Natural killer cell (primary cell): ENCODE data around the gene B4GALT2. TPM values are rescaled to one million over a fixed set of nuclear protein-coding genes. Genes with fewer than 3 reads are reported as not detected.
A peak's percentile ranks its signal among the peaks of the same experiment; 100 is the strongest.

Experiments
- ATAC-seq, 3 donors: fragments of 150-1000 bp in 2 of 3; fragments of 200-7000 bp in 1 of 3; cut with Tn5 transposase; 1 replicate in 1 of 3; 2 replicates in 2 of 3; pipeline ENCODE4 v1.10.0; 2021; ENCODE audit warnings: mild to moderate bottlenecking in 2 of 3, moderate library complexity in 2 of 3
- DNase-seq, 2 donors: peaks; one replicate each; pipeline versions ENCODE4 v3.0.0 to v3.0.0-alpha.2; 2013 to 2021; ENCODE audit warnings: mixed read lengths in 1 of 2
- H3K27ac ChIP-seq: one replicate; pipeline ENCODE4 v1.5.1; 2013; ENCODE audit warnings: mild to moderate bottlenecking, low read length
- H3K27me3 ChIP-seq: one replicate; pipeline ENCODE4 v1.6.1; 2013; ENCODE audit warnings: low read length; ENCODE audit not compliant: control insufficient read depth, insufficient read depth
- H3K36me3 ChIP-seq: one replicate; pipeline ENCODE4 v1.6.1; 2013; ENCODE audit warnings: low read length; ENCODE audit not compliant: control insufficient read depth, insufficient read depth
- H3K4me1 ChIP-seq: one replicate; pipeline ENCODE4 v1.6.1; 2013; ENCODE audit warnings: low read length; ENCODE audit not compliant: control insufficient read depth, insufficient read depth
- H3K4me3 ChIP-seq: one replicate; pipeline ENCODE4 v1.5.1; 2013; ENCODE audit warnings: low read length
- H3K9me3 ChIP-seq: one replicate; pipeline ENCODE4 v1.6.1; 2013; ENCODE audit warnings: low read length; ENCODE audit not compliant: control insufficient read depth, insufficient read depth
- H3K27ac Mint-ChIP-seq, 2 donors: one replicate each; pipeline ENCODE4 v1.8.0; 2022; ENCODE audit warnings: mild to moderate bottlenecking in 2 of 2, mixed read lengths in 2 of 2, moderate library complexity in 1 of 2
- H3K27me3 Mint-ChIP-seq, 2 donors: one replicate each; pipeline ENCODE4 v1.8.0; 2022; ENCODE audit warnings: low read depth in 2 of 2, mixed read lengths in 2 of 2
- H3K36me3 Mint-ChIP-seq: one replicate; pipeline ENCODE4 v1.8.0; 2022; ENCODE audit warnings: mixed read lengths
- H3K4me1 Mint-ChIP-seq, 2 donors: one replicate each; pipeline ENCODE4 v1.8.0; 2022; ENCODE audit warnings: mixed read lengths in 2 of 2
- H3K4me3 Mint-ChIP-seq: one replicate; pipeline ENCODE4 v1.8.0; 2022; ENCODE audit warnings: mild to moderate bottlenecking, moderate library complexity, mixed read lengths
- H3K9me3 Mint-ChIP-seq, 2 donors: one replicate each; pipeline ENCODE4 v1.8.0; 2022; ENCODE audit warnings: mixed read lengths in 2 of 2
- CTCF ChIP-seq: fragments of 200-600 bp; IDR thresholded peaks from one replicate; pipeline ENCODE4 v1.8.0; 2022; ENCODE audit warnings: antibody characterized with exemption
- WGBS: methylation state at CpG from one replicate; pipeline ENCODE4 v1.1.7; 2013; ENCODE audit warnings: missing lambda C conversion rate; ENCODE audit not compliant: insufficient coverage; 5-methylcytosine and 5-hydroxymethylcytosine counted together
- intact Hi-C: fragments of 100-400 bp; cut with micrococcal nuclease; formaldehyde crosslinking; loops from one replicate; pipeline ENCODE4 v1.14.2; 2022
- total RNA-seq, 4 donors: library from RNA; stranded (reverse); fragments of 120-200 nt in 1 of 4; gene quantifications; one replicate each; pipeline versions ENCODE4 v1.2.3 to v1.2.4, GENCODE V29; 2013 to 2022

B4GALT2 gene
- total RNA-seq, 3 donors from 2014 or later (not counting 1 experiment from before 2014, with no cell fraction given) = 1.5 to 5.5 (median 2.2) TPM

- peak; percentile 30 to 72 for DNase-seq
- Mint-ChIP-seq H3K36me3 (no peaks in the 10 kb centered on the region), H3K27ac (peak overlapping the region; percentile 11 to 74), H3K27me3 (peaks cover 0 to 2% of the 10 kb centered on the region in 2 donors), H3K4me1 (peaks cover 13 to 20% of the 10 kb centered on the region in 2 donors), H3K4me3 (peak overlapping the region; percentile 83), H3K9me3 (no peaks in the 10 kb centered on the region)
- H3K36me3 ChIP-seq = no peaks in the 10 kb centered on the region
- no peaks in the 10 kb centered on the region for H3K27me3 ChIP-seq
- TF ChIP-seq CTCF = no peak
- H3K4me1 ChIP-seq = peaks cover 22% of the 10 kb centered on the region
- intact Hi-C loops = loop anchor here (1.0 kb wide), 1 partner anchor 39 kb away; the partner anchor contains the start of gene CCDC24
- H3K9me3 ChIP-seq = no peaks in the 10 kb centered on the region
- WGBS = under 1% methylated on average over 65 of the region's 66 CpGs
- peak; percentile 22 to 43 (median 28) for ATAC-seq
- H3K27ac ChIP-seq = no peak overlapping the region
- peak overlapping the region; percentile 69 for H3K4me3 ChIP-seq
Measured at GRCh38 chr1:44030605-44031251, 51.7 kb downstream of the B4GALT2 start.

- Mint-ChIP-seq H3K36me3 (no peaks in the 10 kb centered on the region), H3K27me3 (peaks cover 0 to 2% of the 10 kb centered on the region in 2 donors), H3K27ac (peak within 1 kb of the TSS; percentile 11 to 74), H3K9me3 (no peaks in the 10 kb centered on the region), H3K4me1 (peaks cover 13 to 20% of the 10 kb centered on the region in 2 donors), H3K4me3 (peak within 1 kb of the TSS; percentile 83)
- Histone ChIP-seq H3K9me3 (no peaks in the 10 kb centered on the region), H3K27me3 (no peaks in the 10 kb centered on the region), H3K27ac (no peak within 1 kb of the TSS), H3K4me1 (peaks cover 20% of the 10 kb centered on the region), H3K4me3 (peak within 1 kb of the TSS; percentile 69), H3K36me3 (no peaks in the 10 kb centered on the region)
- whole genome bisulfite sequencing = 28% methylated on average over 36 of the region's 40 CpGs
- TF ChIP-seq CTCF = no peak
- intact Hi-C loops = no loop called here
- ATAC-seq (no peak), DNase-seq (no peak)
Measured at GRCh38 chr1:44031252-44032169, 52.5 kb downstream of the B4GALT2 start, which contains the start of gene SLC6A9. TSS of gene SLC6A9 (minus strand) at chr1:44031462. CDS start at chr1:44024277, 7,185 bp downstream.

GRCh38 chr1:44032170-44032790, 53.3 kb downstream of the B4GALT2 start:
- intact Hi-C loops = no loop called here
- Mint-ChIP-seq H3K4me1 (peaks cover 13 to 20% of the 10 kb centered on the region in 2 donors), H3K9me3 (no peaks in the 10 kb centered on the region), H3K36me3 (no peaks in the 10 kb centered on the region), H3K27me3 (peaks cover 0 to 5% of the 10 kb centered on the region in 2 donors), H3K27ac (no peak overlapping the region), H3K4me3 (peak overlapping the region; percentile 83)
- H3K27me3 ChIP-seq = no peaks in the 10 kb centered on the region
- no peaks in the 10 kb centered on the region for H3K36me3 ChIP-seq
- H3K27ac ChIP-seq = no peak overlapping the region
- no peaks in the 10 kb centered on the region for H3K9me3 ChIP-seq
- DNase-seq (no peak), ATAC-seq (no peak)
- no peak for TF ChIP-seq CTCF
- 96% methylated on average over 5 of the region's 6 CpGs for WGBS
- peaks cover 20% of the 10 kb centered on the region for H3K4me1 ChIP-seq
- no peak overlapping the region for H3K4me3 ChIP-seq
